Sciatic nerve (tissue), 2 donors: Measurements from ENCODE around the gene CYP24A1. TPM values are rescaled to one million over a fixed set of nuclear protein-coding genes. Genes with fewer than 3 reads are reported as not detected.

Experiments
- ATAC-seq: fragments of 200-7000 bp; cut with Tn5 transposase; one replicate; pipeline ENCODE4 v1.9.1; 2020; ENCODE audit warnings: mild to moderate bottlenecking, moderate library complexity
- DNase-seq: peaks from one replicate; pipeline ENCODE4 v3.0.0-alpha.2; 2020; ENCODE audit warnings: low spot score
- intact Hi-C: fragments of 100-400 bp; cut with DNase I; formaldehyde crosslinking; loops from one replicate; pipeline ENCODE4 v1.14.2; 2022
- total RNA-seq: library from RNA; stranded (reverse); fragmentation: NEBNext Ultra II Directional; extraction: Animal tissue kit (Norgen Biotek cat#: 25700); gene quantifications from one replicate; pipeline ENCODE4 v1.2.1, GENCODE V29; 2021
- donor health status: DM: no; HTN: no; CAD: no.
- donor health status: DM: no; HTN: no; CAD: no.

The CYP24A1 gene
- total RNA-seq, 1 donor from 2014 or later: not detected

- intact Hi-C loops: no loop called here
- no peak for DNase-seq
- ATAC-seq: no peak
Observed at GRCh38 chr20:54106162-54106561, 67.6 kb downstream of the CYP24A1 start.

GRCh38 chr20:54105653-54106052 is 68.1 kb downstream of the CYP24A1 start:
- intact Hi-C loops: no loop called here
- ATAC-seq: no peak
- DNase-seq: no peak

GRCh38 chr20:54104781-54105180 is 69.0 kb downstream of the CYP24A1 start:
- intact Hi-C loops: no loop called here
- DNase-seq (no peak), ATAC-seq (no peak)

GRCh38 chr20:54103762-54104600 is 69.8 kb downstream of the CYP24A1 start:
- ATAC-seq (no peak), DNase-seq (no peak)
- intact Hi-C loops: no loop called here

Other genes with a start within 250 kb of the CYP24A1 start
- gene BCAS1, start 103.4 kb downstream of the CYP24A1 start, total RNA-seq: 117 TPM
- gene PFDN4, start 34.1 kb upstream of the CYP24A1 start, total RNA-seq: 26.3 TPM